K562 (cell line): ENCODE measurements around the gene MLYCD.

Experiments
- CREM ChIP-seq: IDR thresholded peaks from 2 replicates; pipeline ENCODE4 v1.6.1; 2014; ENCODE audit warnings: antibody characterized with exemption, low read depth
- POLR2AphosphoS2 ChIP-seq: IDR thresholded peaks from 2 replicates; pipeline ENCODE4 v1.6.1; 2012; ENCODE audit warnings: low read length, improper control_type of control experiment
- POLR3G ChIP-seq: IDR thresholded peaks from 2 replicates; pipeline ENCODE4 v1.6.1; 2011; ENCODE audit not compliant: insufficient read length, insufficient replicate concordance; ENCODE audit errors: extremely low read depth
- SETDB1 ChIP-seq: IDR thresholded peaks from one replicate; pipeline ENCODE4 v1.6.1; 2012; ENCODE audit warnings: low read length, control low read depth, inconsistent platforms
- SP2 ChIP-seq: IDR thresholded peaks from 2 replicates; pipeline ENCODE4 v1.6.1; 2011; ENCODE audit warnings: mild to moderate bottlenecking, low read depth, low read length, moderate library complexity; ENCODE audit not compliant: poor library complexity, severe bottlenecking; ENCODE audit errors: extremely low read depth
- TCF7 ChIP-seq: sonication (generic); IDR thresholded peaks from 2 replicates; pipeline ENCODE4 v1.6.1; 2016; ENCODE audit warnings: antibody characterized with exemption, borderline replicate concordance
- YY1 ChIP-seq, 3 experiments: IDR thresholded peaks; 2 replicates each; pipeline ENCODE4 v1.6.1; 2011; ENCODE audit warnings: low read length in 2 of 3, mild to moderate bottlenecking in 2 of 3, moderate library complexity in 2 of 3, borderline replicate concordance in 1 of 3, control low read depth in 1 of 3, low read depth in 1 of 3; ENCODE audit not compliant: insufficient read depth in 3 of 3, insufficient replicate concordance in 2 of 3, control insufficient read depth in 1 of 3, insufficient read length in 1 of 3; ENCODE audit errors: extremely low read depth in 1 of 3
- ZBTB33 ChIP-seq: sonication (generic); formaldehyde crosslinking; IDR thresholded peaks from 2 replicates; pipeline ENCODE4 v1.8.1; 2023; ENCODE audit warnings: mild to moderate bottlenecking, missing genetic modification reagents
- ZNF253 ChIP-seq: fragments of 250-450 bp; sonication (Bioruptor Pico); conservative IDR thresholded peaks from 2 replicates; pipeline ENCODE4 v1.6.1; 2021; ENCODE audit warnings: mild to moderate bottlenecking
- ZNF766 ChIP-seq: fragments of 200-800 bp; sonication (Bioruptor generic); conservative IDR thresholded peaks from 2 replicates; pipeline ENCODE4 v1.6.1; 2016; ENCODE audit warnings: missing genetic modification characterization, missing compliant biosample characterization
- TF ChIP-seq, protein P1 (sequence below): sonication (generic); formaldehyde crosslinking; IDR thresholded peaks from 2 replicates; pipeline ENCODE4 v1.8.0; 2022; ENCODE audit warnings: mild to moderate bottlenecking, missing genetic modification reagents

GRCh38 chr16:83913245-83913633, 14.3 kb downstream of the MLYCD start:
- TF ChIP-seq TCF7 = no peak
- no peak for TF ChIP-seq SP2
- TF ChIP-seq, protein P1, sequence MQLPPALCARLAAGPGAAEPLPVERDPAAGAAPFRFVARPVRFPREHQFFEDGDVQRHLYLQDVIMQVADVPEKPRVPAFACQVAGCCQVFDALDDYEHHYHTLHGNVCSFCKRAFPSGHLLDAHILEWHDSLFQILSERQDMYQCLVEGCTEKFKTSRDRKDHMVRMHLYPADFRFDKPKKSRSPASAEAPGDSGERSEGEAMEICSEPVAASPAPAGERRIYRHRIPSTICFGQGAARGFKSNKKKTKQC = no peak
- TF ChIP-seq ZBTB33 (CRISPR knock-in tag) = no peak
- TF ChIP-seq POLR2AphosphoS2 = no peak
- TF ChIP-seq ZNF766 (CRISPR knock-in tag) = no peak
- TF ChIP-seq ZNF253 (CRISPR knock-in tag) = no peak
- no peak for TF ChIP-seq POLR3G
- no peak for TF ChIP-seq SETDB1
- TF ChIP-seq YY1 (IDR thresholded peaks at IDR 0.05; ENCODE audit: borderline replicate concordance in 1 of 3, control insufficient read depth in 1 of 3, extremely low read depth in 1 of 3, insufficient read depth in 3 of 3, insufficient read length in 1 of 3, insufficient replicate concordance in 2 of 3, low read depth in 1 of 3, low read length in 2 of 3) = no peak
- no peak for TF ChIP-seq CREM
